Measurements from ENCODE around the gene ZNF765. TPM values are rescaled to one million over a fixed set of nuclear protein-coding genes. Genes with fewer than 3 reads are reported as not detected.
"Not testable (repeated sequence)": the region's sequence is repeated elsewhere in the genome, so short reads cannot be mapped to it uniquely, and the experiment has no call there.

Gene ZNF765
- total RNA-seq, 1 donor from 2014 or later: 10.8 TPM

DNA sequence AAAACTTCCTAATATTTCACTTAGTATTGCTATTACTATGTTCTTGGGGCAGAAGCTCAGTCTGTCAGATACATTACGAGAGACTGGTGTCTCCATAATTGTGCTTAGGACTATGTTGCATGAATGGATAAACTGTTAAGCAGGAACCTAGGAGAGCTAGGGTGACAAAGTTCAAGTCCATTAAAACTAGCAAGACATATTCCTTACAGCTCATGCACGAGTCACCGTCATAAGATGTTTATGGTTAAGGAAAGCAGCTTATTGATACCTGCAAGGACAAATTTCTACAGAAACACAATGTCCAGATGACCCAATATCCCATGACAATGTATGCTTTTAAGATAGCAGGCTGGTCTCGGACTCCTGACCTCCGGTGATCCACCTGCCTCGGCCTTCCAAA, 66.9 kb downstream of the ZNF765 start:
- H3K4me3 Mint-ChIP-seq: no peak overlapping the region
- TF ChIP-seq, protein P1, sequence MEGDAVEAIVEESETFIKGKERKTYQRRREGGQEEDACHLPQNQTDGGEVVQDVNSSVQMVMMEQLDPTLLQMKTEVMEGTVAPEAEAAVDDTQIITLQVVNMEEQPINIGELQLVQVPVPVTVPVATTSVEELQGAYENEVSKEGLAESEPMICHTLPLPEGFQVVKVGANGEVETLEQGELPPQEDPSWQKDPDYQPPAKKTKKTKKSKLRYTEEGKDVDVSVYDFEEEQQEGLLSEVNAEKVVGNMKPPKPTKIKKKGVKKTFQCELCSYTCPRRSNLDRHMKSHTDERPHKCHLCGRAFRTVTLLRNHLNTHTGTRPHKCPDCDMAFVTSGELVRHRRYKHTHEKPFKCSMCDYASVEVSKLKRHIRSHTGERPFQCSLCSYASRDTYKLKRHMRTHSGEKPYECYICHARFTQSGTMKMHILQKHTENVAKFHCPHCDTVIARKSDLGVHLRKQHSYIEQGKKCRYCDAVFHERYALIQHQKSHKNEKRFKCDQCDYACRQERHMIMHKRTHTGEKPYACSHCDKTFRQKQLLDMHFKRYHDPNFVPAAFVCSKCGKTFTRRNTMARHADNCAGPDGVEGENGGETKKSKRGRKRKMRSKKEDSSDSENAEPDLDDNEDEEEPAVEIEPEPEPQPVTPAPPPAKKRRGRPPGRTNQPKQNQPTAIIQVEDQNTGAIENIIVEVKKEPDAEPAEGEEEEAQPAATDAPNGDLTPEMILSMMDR (conservative IDR thresholded peaks at IDR 0.05): no peak
- H3K4me1 Mint-ChIP-seq: peaks cover 5% of the 10 kb centered on the region
- no peak overlapping the region for H3K27ac Mint-ChIP-seq (ENCODE audit: unreplicated experiment)
- H3K36me3 Mint-ChIP-seq (ENCODE audit: low read depth): peaks cover 39% of the 10 kb centered on the region
- DNase-seq (ENCODE audit: low read depth, low spot score): no peak
- H3K9me3 Mint-ChIP-seq: peaks cover 27% of the 10 kb centered on the region
- peaks cover 13% of the 10 kb centered on the region for H3K27me3 Mint-ChIP-seq (ENCODE audit: low read depth)

DNA sequence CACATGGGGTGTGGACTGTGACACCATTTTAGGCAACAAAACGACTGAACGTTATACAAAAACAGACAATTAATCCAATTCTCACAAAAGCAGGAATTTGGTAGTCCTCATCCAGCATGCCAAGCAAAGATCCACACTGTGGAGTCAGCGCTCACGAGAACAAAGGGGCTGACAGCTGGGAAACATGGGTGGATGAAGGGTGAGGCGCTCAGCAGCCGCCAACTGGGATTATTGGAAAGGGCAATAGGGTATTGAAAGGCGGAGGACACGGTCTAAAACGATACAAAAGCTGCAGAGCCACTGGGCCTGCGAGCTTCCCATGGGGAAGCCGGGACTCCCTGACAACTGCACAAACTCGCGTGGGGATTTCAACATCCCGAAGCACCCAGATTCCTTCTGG, 67.9 kb downstream of the ZNF765 start:
- Mint-ChIP-seq H3K27me3 (ENCODE audit: low read depth) (peaks cover 13% of the 10 kb centered on the region), H3K4me1 (peaks cover 6% of the 10 kb centered on the region), H3K9me3 (peaks cover 23% of the 10 kb centered on the region), H3K36me3 (ENCODE audit: low read depth) (peaks cover 30% of the 10 kb centered on the region), H3K27ac (ENCODE audit: unreplicated experiment) (peak overlapping the region; percentile 53), H3K4me3 (peak overlapping the region; percentile 56)
- TF ChIP-seq, protein P1 (conservative IDR thresholded peaks at IDR 0.05): no peak
- no peak for DNase-seq (ENCODE audit: low read depth, low spot score)

GRCh38 chr19:53463263-53463662, 68.3 kb downstream of the ZNF765 start:
- peaks cover 13% of the 10 kb centered on the region for H3K27me3 Mint-ChIP-seq (ENCODE audit: low read depth)
- no peak for DNase-seq (ENCODE audit: low read depth, low spot score)
- H3K27ac Mint-ChIP-seq (ENCODE audit: unreplicated experiment): no peak overlapping the region
- TF ChIP-seq, protein P1 (conservative IDR thresholded peaks at IDR 0.05): no peak
- peaks cover 26% of the 10 kb centered on the region for H3K36me3 Mint-ChIP-seq (ENCODE audit: low read depth)
- peaks cover 21% of the 10 kb centered on the region for H3K9me3 Mint-ChIP-seq
- peak overlapping the region; percentile 64 for H3K4me3 Mint-ChIP-seq
- H3K4me1 Mint-ChIP-seq: peaks cover 10% of the 10 kb centered on the region

DNA sequence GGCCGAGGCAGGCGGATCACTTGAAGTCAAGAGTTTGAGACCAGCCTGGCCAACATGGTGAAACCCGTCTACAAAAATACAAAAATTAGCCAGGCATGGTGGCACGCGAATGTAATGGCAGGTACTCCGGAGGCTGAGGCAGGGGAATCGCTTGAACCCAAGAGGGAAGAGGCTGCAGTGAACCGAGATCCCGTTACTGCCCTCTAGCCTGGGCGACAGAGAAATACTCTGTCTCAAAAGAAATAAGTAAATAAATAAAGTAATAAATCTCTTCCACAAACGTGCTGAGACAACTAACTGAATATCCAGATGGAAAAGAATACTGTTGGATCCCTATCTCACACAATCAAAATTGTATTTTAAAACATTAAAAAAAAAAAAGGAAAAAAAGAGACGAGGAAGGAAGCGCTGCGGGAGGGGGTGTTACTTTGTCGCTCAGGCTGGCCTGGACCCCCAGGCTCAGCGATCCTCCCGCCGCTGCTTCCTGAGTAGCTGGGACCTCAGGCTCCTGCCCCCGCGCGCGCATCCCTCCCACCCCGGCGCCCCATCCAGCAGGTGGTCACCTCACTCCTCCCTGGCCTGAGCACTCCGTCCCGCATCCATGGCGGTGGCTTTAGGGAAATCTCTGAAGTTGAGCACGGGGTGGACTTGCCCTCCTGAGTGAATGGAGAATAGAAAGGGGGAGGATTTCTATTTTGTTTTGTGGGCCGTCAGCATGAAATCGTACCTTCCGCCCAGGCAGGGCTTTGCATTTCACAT, 72.0 kb downstream of the ZNF765 start:
- H3K9me3 Mint-ChIP-seq: peaks cover 10% of the 10 kb centered on the region
- TF ChIP-seq, protein P1 (conservative IDR thresholded peaks at IDR 0.05): no peak
- no peak overlapping the region for H3K27ac Mint-ChIP-seq (ENCODE audit: unreplicated experiment)
- H3K4me3 Mint-ChIP-seq: peak overlapping the region; percentile 98
- H3K27me3 Mint-ChIP-seq (ENCODE audit: low read depth): peaks cover 16% of the 10 kb centered on the region
- no peak for DNase-seq (ENCODE audit: low read depth, low spot score)
- peaks cover 12% of the 10 kb centered on the region for H3K36me3 Mint-ChIP-seq (ENCODE audit: low read depth)
- peaks cover 30% of the 10 kb centered on the region for H3K4me1 Mint-ChIP-seq

DNA sequence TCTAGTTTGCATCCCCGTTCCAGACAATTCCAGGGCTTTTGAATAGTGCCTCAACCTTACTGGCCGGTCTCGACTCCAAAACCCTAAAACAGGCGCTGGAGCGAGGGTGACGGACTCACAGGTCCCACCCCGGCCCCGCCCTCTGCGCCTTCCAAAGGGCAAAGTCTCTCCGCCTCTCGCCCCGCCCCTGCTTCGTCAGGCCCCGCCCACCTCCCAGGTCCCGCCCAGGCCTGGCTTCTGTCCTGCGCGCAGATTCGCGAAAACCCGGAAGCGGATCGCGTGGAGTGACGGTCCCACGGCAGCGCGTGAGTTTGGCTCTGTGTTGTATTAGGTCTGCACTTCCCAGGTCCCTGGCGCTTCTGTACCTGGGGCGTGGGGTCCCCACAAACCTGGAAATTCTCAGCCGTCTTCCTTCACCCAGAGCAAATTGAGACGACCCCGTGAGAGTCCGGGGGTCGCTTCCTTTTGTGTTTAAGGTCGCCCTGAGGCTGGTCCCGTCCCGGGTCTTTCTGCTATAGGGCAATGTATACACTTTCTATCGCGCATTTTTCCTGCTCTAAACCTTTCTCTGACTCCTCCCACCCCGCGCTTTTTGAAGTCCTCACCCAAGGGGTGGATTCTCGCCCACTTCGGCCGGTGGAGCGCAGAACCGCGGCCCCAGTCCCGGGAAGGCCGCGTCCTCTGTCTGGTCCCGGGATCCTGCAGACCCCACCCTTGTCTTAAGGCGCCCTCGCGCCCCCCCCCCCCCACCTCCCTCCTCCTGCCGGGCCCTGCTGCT, 72.7 kb downstream of the ZNF765 start, which contains the start of gene ZNF813:
ZNF813 (plus strand) TSS at position 249 of the 778 bp plus-strand sequence. CDS start 16,090 bp downstream, outside the sequence.
- H3K4me3 Mint-ChIP-seq: peak within 1 kb of the TSS; percentile 98
- H3K4me1 Mint-ChIP-seq: peaks cover 30% of the 10 kb centered on the region
- H3K27me3 Mint-ChIP-seq (ENCODE audit: low read depth): peaks cover 15% of the 10 kb centered on the region
- TF ChIP-seq, protein P1 (conservative IDR thresholded peaks at IDR 0.05): no peak
- peak; percentile 91 for DNase-seq (ENCODE audit: low read depth, low spot score)
- peaks cover 8% of the 10 kb centered on the region for H3K9me3 Mint-ChIP-seq
- H3K27ac Mint-ChIP-seq (ENCODE audit: unreplicated experiment): peak within 1 kb of the TSS; percentile 99
- peaks cover 14% of the 10 kb centered on the region for H3K36me3 Mint-ChIP-seq (ENCODE audit: low read depth)

DNA sequence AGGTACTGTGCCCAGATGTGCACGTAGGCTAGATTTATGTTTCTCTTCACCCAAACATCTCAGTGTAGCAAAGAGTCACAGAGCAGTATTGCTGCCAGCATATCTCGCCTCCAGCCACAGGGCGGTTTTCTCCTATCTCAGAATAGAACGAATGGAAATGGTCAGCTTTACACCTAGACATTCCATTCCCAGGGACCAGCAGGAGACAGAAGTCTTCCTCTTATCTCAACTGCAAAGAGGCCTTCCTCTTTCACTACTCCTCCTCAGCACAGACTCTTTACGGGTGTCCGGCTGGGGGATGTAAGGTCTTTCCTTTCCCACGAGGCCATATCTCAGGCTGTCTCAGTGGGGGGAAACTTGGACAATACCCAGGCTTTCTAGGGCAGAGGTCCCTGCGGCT, 73.7 kb downstream of the ZNF765 start:
- Mint-ChIP-seq H3K4me1 (peaks cover 30% of the 10 kb centered on the region), H3K27ac (ENCODE audit: unreplicated experiment) (peak overlapping the region; percentile 43), H3K27me3 (ENCODE audit: low read depth) (peaks cover 11% of the 10 kb centered on the region), H3K4me3 (peak overlapping the region; percentile 98)
- not testable (repeated sequence) for DNase-seq (ENCODE audit: low read depth, low spot score); H3K9me3 Mint-ChIP-seq; H3K36me3 Mint-ChIP-seq (ENCODE audit: low read depth)
